Activated naive CD8-positive, alpha-beta T cell treated with anti-CD3 and anti-CD28 coated beads, Interleukin-2, amount 50 U/mL, for 24 hours (primary cell): ENCODE measurements around the gene DKK1.

Experiments used
- ATAC-seq: fragments of 150-1000 bp; cut with Tn5 transposase; one replicate; pipeline ENCODE4 v1.10.0; 2021
- DNase-seq: peaks from one replicate; pipeline ENCODE4 v3.0.0; 2021
- H3K27ac Mint-ChIP-seq: one replicate; pipeline ENCODE4 v1.8.0; 2021; ENCODE audit warnings: mild to moderate bottlenecking, mixed read lengths
- H3K27me3 Mint-ChIP-seq: one replicate; pipeline ENCODE4 v1.8.0; 2021; ENCODE audit warnings: mixed read lengths
- H3K36me3 Mint-ChIP-seq: one replicate; pipeline ENCODE4 v1.8.0; 2021; ENCODE audit warnings: low read depth, mixed read lengths
- H3K4me1 Mint-ChIP-seq: one replicate; pipeline ENCODE4 v1.8.0; 2021; ENCODE audit warnings: mixed read lengths
- H3K4me3 Mint-ChIP-seq: one replicate; pipeline ENCODE4 v1.8.0; 2021; ENCODE audit warnings: mild to moderate bottlenecking, moderate library complexity, mixed read lengths
- H3K9me3 Mint-ChIP-seq: one replicate; pipeline ENCODE4 v1.8.0; 2021; ENCODE audit warnings: mixed read lengths

The DKK1 gene

DNA sequence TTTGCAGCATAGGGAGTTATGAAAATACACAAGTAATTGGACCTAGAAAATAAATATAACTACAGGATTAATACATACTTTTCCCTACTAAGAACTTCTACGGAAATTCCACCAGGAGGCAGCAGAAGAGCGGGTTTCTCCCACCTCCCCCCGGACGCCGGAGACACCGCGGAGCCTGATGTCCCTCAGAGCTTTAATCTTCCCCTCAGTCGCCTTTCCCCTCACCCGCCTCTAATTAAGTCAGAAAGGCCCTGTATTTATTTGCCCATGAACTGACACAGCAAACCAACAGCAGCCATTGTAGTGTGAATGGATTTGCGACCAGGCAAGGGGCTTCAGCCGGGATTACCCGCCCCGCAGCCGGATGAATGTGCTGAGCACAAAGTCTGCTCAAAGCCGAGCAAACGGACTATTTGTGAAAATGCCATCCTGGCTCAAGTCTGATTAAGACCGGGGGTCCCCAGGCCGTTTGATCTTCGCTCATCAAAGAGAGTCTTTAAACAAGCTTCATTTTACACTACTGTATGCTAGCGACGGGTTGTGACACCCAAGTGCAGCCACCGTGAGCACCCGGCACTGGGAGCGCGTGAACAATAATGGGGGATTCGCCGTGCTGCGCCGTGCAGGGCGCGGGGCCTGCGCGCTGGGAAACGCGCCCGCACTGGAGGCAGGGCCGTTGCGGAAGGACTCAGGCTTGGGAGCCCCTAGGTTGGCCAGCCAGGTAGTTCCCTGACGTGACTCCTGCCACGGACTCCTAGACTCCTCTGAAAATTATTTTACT lies 5.6 kb upstream of the DKK1 start:
- no peak overlapping the region for H3K27ac Mint-ChIP-seq
- peaks cover 41% of the 10 kb centered on the region for H3K27me3 Mint-ChIP-seq
- peak; percentile 23 for DNase-seq
- ATAC-seq, result no peak
- peaks cover 2% of the 10 kb centered on the region for H3K36me3 Mint-ChIP-seq
- peak overlapping the region; percentile 36 for H3K4me3 Mint-ChIP-seq
- H3K4me1 Mint-ChIP-seq, result peaks cover 8% of the 10 kb centered on the region
- H3K9me3 Mint-ChIP-seq, result peaks cover 6% of the 10 kb centered on the region

DNA sequence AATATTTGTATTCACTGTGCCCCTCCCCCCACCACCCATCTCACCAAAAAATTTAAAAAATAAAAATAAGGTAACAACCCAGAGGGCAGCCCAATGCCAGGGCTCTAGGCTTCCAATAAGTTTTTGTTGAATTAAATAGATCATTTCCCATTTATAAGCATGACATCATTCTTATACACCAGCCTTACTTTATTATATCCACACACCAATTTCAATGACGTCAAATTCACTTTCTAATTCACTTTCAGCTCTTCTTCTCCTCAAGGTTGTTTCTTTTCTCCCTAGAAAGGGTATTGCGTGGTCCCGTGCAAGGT lies 1.2 kb upstream of the DKK1 start:
- Mint-ChIP-seq H3K4me1 (peaks cover 17% of the 10 kb centered on the region), H3K9me3 (peaks cover 6% of the 10 kb centered on the region), H3K27ac (no peak overlapping the region), H3K4me3 (peak overlapping the region; percentile 48), H3K27me3 (peaks cover 65% of the 10 kb centered on the region), H3K36me3 (peaks cover 2% of the 10 kb centered on the region)
- ATAC-seq (no peak), DNase-seq (no peak)

DNA sequence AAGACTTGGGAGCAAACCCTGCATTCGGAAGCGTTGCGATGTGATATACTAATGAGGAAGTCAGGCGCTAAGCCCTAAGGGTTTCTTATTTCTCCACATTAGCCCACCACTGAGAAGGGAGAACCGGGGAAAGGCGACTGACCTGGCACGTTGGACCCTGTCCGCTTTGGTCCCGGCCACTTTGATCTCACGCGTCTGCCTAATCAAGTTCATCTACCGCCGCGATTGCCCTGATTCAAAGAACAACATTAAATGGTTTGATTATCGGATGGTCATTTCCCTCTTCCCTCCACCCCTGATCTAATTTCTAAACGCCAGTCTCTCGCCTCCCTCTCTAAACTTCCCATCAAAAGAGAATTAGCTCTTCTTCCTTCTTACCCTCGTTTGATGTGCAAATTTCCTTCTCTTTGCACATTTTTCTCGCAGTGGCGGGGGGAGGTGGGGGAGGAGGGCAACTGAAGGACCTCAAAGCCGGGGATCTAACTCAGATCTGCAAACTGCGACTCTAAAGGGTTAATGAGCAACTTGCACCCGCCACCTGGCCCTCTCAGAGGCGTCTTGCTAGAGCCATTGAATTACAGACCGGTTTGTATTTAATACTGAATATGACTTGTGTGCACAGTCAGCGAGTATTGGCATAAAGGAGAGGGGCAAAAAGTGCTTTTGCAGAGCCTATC lies 687 bp upstream of the DKK1 start:
- H3K27ac Mint-ChIP-seq, result no peak overlapping the region
- peak overlapping the region; percentile 48 for H3K4me3 Mint-ChIP-seq
- H3K4me1 Mint-ChIP-seq, result peaks cover 17% of the 10 kb centered on the region
- no peak for DNase-seq
- peaks cover 2% of the 10 kb centered on the region for H3K36me3 Mint-ChIP-seq
- no peak for ATAC-seq
- peaks cover 60% of the 10 kb centered on the region for H3K27me3 Mint-ChIP-seq
- peaks cover 6% of the 10 kb centered on the region for H3K9me3 Mint-ChIP-seq

DNA sequence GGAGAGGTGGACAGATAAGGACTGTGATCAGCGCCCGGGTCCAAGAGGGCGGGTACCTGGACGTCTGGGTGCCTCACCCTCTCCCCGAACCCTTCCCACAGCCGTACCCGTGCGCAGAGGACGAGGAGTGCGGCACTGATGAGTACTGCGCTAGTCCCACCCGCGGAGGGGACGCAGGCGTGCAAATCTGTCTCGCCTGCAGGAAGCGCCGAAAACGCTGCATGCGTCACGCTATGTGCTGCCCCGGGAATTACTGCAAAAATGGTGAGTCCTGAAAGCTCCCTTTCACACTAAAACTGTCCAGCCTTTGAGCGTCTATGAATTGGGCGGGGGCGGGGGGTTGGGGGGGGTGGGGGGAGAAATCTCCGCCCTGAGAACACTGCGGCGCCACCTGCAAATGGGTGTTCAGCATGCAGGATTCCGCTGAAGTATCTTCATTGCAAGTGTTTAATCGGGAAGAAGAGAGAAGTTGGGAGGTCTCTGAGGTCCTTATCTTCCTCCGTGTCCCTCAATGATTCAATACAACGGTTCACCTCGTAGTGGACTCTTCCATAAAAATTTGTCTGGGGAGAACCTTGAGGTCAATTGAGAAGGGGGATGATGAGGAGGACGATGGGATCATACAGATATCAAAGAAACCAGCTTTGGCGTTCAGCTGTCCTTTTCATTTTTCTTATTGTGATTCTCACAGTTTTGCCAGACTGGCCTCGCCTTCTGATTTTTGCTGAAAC lies 906 bp downstream of the DKK1 start:
- ATAC-seq, result no peak
- Mint-ChIP-seq H3K27me3 (peaks cover 44% of the 10 kb centered on the region), H3K4me3 (peak overlapping the region; percentile 42), H3K4me1 (peaks cover 15% of the 10 kb centered on the region), H3K9me3 (peaks cover 6% of the 10 kb centered on the region), H3K27ac (no peak overlapping the region), H3K36me3 (peaks cover 2% of the 10 kb centered on the region)
- no peak for DNase-seq

DNA sequence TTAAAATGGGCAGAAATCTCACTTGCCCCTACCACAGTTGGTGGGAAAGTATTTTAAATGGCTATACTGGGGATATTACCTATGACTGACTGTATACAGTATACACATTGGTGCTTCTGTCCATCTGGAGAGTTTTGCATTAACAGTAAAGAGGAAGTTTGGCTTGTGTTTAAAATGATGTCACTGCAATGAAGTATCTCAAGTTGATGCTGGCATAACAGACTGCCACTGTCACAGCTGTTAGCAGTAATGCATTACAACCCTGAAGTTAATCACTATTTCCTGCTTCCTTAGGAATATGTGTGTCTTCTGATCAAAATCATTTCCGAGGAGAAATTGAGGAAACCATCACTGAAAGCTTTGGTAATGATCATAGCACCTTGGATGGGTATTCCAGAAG lies 1.9 kb downstream of the DKK1 start:
- Mint-ChIP-seq H3K27ac (no peak overlapping the region), H3K4me1 (peaks cover 15% of the 10 kb centered on the region), H3K27me3 (peaks cover 38% of the 10 kb centered on the region), H3K9me3 (peaks cover 6% of the 10 kb centered on the region), H3K36me3 (peaks cover 2% of the 10 kb centered on the region), H3K4me3 (no peak overlapping the region)
- no peak for DNase-seq
- ATAC-seq, result no peak

DNA sequence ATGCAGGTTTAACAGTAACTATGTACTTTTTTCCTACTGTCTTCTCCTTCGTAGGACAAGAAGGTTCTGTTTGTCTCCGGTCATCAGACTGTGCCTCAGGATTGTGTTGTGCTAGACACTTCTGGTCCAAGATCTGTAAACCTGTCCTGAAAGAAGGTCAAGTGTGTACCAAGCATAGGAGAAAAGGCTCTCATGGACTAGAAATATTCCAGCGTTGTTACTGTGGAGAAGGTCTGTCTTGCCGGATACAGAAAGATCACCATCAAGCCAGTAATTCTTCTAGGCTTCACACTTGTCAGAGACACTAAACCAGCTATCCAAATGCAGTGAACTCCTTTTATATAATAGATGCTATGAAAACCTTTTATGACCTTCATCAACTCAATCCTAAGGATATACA lies 2.4 kb downstream of the DKK1 start:
- no peak overlapping the region for H3K27ac Mint-ChIP-seq
- no peak for ATAC-seq
- H3K4me3 Mint-ChIP-seq, result no peak overlapping the region
- DNase-seq, result no peak
- H3K4me1 Mint-ChIP-seq, result peaks cover 15% of the 10 kb centered on the region
- peaks cover 38% of the 10 kb centered on the region for H3K27me3 Mint-ChIP-seq
- peaks cover 6% of the 10 kb centered on the region for H3K9me3 Mint-ChIP-seq
- H3K36me3 Mint-ChIP-seq, result peaks cover 2% of the 10 kb centered on the region

DNA sequence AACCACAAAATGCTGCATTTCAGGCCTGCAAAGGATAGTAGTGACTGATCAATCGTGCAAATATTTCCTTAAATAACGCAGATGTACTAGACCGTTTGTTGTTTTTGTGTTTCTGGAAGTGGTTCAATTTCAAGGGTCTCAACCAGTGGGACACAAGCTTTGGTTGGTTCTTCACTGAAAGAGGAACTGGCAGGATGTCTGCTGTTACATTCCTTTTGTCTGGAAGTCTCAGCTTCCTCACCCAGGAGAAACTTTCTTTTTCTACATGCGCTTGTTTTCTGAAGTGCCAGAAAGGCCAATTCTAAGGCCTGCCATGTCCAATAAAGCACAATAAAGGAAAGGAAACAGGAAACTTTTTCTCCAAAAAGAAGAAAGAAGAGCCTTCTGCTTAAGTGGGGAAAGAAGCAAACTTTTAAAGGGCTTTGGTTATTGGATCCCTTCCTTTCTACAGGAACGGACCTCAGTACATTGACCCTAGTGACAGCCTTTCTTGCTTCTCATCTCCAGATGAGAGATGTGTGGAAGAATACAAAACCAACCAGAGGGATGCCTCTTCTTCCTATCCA lies 4.1 kb downstream of the DKK1 start:
- Mint-ChIP-seq H3K27ac (no peak overlapping the region), H3K4me1 (peaks cover 11% of the 10 kb centered on the region), H3K9me3 (peaks cover 2% of the 10 kb centered on the region)

DNA sequence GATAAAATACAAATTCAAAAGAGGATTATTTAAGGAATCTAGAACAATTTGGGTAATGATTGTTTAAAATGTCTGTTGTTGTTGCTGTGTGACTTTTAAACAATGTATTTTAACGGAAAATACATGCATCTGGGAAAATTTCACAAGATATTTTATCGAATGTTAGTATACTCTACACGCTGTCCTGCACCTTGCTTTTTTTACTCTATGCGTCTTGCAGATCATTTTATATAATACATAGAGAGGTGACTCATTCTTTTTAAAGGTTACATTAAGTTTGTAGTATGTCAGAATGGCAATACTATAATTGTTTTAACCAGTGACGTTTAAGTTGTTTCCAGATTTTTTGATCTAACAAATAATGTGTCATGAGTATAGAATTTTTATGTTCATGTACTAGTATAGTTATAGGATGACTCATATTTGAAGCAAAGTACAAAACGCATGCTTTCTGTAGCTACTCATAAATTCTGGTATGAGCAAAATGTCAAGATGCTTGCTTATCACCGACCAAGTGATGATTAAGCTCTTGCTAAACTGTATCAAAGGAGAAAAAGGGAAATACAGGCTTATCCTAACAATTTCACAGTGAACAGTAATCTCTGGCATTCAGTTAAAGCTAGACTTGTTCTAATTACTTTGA lies 4.9 kb downstream of the DKK1 start:
- no peak for DNase-seq
- no peak overlapping the region for H3K27ac Mint-ChIP-seq

More for the DNA sequence above, 4.1 kb downstream of the DKK1 start:
- ATAC-seq, result no peak
- Mint-ChIP-seq H3K27me3 (peaks cover 28% of the 10 kb centered on the region), H3K36me3 (no peaks in the 10 kb centered on the region), H3K4me3 (no peak overlapping the region)
- DNase-seq, result no peak

DNA sequence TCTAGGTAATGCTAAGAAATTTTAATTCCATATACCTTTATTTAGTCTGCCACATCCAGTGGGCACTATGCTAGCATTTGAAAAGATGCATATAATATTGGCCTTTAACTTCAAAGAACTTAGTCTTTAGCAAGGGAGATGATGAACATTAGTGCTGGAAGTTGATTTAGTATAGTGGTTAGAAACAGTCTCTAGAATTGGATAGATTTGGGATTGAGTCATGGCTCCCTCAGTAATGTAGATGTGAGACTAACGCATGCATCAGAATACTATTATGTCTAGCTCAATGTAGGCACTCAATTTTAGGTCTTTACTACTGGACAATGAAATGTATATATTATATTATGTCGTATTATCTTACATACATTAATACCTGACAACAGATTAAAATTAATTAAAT lies 5.8 kb downstream of the DKK1 start:
- no peak for DNase-seq
- Mint-ChIP-seq H3K4me1 (no peaks in the 10 kb centered on the region), H3K36me3 (no peaks in the 10 kb centered on the region)

More for the DNA sequence above, 4.9 kb downstream of the DKK1 start:
- Mint-ChIP-seq H3K4me3 (no peak overlapping the region), H3K9me3 (no peaks in the 10 kb centered on the region), H3K27me3 (peaks cover 21% of the 10 kb centered on the region), H3K36me3 (no peaks in the 10 kb centered on the region), H3K4me1 (peaks cover 5% of the 10 kb centered on the region)
- no peak for ATAC-seq

DNA sequence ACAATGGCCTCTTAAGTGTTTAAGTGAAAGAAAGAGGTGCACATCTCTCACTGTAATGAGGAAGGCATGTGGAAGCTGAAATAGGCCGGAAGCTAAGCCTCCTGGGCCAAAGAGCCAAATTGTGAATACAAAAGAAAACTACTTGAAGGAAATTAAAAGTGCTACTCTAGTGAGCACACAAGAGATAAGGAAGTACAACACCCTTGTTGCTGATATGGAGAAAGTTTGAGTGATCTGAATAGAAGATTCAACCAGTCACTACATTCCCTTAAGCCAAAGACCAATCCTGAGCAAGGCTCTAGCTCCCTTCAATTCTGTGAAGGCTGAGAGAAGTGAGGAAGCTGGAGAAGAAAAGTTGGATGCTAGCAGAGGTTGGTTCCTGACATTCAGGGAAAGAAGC lies 8.2 kb downstream of the DKK1 start:
- Mint-ChIP-seq H3K9me3 (no peaks in the 10 kb centered on the region), H3K4me1 (no peaks in the 10 kb centered on the region), H3K27me3 (no peaks in the 10 kb centered on the region), H3K4me3 (no peak overlapping the region), H3K36me3 (no peaks in the 10 kb centered on the region), H3K27ac (no peak overlapping the region)
- ATAC-seq, result no peak
- no peak for DNase-seq

More for the DNA sequence above, 5.8 kb downstream of the DKK1 start:
- no peak for ATAC-seq
- Mint-ChIP-seq H3K27me3 (peaks cover 12% of the 10 kb centered on the region), H3K27ac (no peak overlapping the region), H3K4me3 (no peak overlapping the region), H3K9me3 (no peaks in the 10 kb centered on the region)

DNA sequence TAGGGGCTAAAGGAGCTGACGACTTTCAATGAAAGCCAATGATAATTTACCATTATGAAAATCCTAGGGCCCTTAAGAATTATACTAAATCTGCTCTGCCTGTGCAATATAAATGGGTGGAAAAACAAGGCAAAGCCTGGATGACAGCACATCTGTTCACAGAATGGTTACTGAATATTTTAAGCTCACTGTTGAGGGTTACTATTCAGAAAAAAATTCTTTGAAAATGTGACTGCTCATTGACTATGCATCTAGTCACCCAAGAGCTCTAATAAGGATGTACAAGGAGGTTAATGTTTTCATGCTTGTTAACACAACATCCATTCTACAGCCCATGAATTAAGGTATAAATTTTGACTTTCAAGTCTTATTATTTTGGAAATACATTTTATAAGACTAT lies 8.9 kb downstream of the DKK1 start:
- H3K4me3 Mint-ChIP-seq, result no peak overlapping the region
- no peaks in the 10 kb centered on the region for H3K36me3 Mint-ChIP-seq
- DNase-seq (no peak), ATAC-seq (no peak)
- H3K4me1 Mint-ChIP-seq, result no peaks in the 10 kb centered on the region
- H3K27ac Mint-ChIP-seq, result no peak overlapping the region
- H3K9me3 Mint-ChIP-seq, result no peaks in the 10 kb centered on the region
- H3K27me3 Mint-ChIP-seq, result no peaks in the 10 kb centered on the region

DNA sequence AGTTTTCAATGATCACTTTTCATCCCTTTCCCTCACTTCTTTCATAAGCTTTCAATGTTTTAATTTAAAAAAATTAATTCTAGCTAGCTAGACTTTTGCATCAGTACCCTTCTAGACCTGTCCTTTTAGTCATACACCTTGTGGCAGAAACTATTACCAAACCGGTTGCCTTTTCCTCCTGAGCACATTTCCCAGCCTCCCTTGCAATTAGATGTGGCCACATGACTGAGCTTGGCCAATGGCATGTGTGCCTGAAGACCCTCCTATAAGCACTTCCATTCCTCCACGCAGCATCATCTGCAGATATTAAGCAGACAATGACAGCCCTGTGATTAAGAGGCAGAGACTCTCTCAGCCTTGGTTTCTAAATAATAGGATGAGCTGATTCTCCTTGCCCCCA lies 12.3 kb downstream of the DKK1 start:
- H3K4me1 Mint-ChIP-seq, result no peaks in the 10 kb centered on the region
- no peak for ATAC-seq

DNA sequence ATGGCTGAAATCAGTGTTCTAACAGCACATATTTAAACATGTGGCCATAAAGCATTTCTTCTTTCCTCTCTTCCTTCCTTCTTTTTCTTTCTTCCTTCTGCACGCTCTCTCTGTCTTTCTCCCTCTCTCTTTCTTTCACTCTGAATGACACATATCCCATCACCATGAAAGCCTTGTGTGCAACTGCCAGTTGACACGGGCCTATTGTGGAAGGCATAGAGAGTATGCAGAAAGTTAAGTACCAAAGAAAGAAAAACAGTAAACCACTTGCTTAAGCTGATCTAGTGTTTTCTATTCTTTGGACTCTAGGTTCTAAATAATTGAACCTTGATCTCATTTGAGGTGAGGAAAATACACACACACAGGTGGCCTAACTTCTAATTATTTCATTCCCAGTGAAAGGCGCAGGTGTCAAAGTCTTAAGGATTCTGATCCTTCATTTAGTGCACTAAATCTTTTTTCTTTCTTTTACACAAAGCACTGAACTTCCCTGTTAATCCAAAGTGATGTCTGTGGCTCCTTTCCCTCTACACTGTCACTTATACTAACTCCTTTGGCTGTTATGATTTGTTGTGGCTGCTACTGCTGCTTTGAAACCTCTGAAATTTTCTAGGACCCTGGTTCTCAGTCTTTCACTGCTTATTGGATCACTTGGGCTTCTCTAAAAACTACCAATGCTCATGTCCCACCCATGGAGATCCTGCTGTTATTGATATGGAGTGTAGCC lies 17.7 kb downstream of the DKK1 start:
- no peak for DNase-seq
- Mint-ChIP-seq H3K36me3 (no peaks in the 10 kb centered on the region), H3K4me1 (no peaks in the 10 kb centered on the region), H3K27ac (no peak overlapping the region), H3K4me3 (no peak overlapping the region), H3K9me3 (no peaks in the 10 kb centered on the region), H3K27me3 (no peaks in the 10 kb centered on the region)
- no peak for ATAC-seq

More for the DNA sequence above, 12.3 kb downstream of the DKK1 start:
- H3K27ac Mint-ChIP-seq, result no peak overlapping the region
- no peaks in the 10 kb centered on the region for H3K36me3 Mint-ChIP-seq
- H3K27me3 Mint-ChIP-seq, result no peaks in the 10 kb centered on the region
- no peak overlapping the region for H3K4me3 Mint-ChIP-seq
- no peaks in the 10 kb centered on the region for H3K9me3 Mint-ChIP-seq
- DNase-seq, result no peak

DNA sequence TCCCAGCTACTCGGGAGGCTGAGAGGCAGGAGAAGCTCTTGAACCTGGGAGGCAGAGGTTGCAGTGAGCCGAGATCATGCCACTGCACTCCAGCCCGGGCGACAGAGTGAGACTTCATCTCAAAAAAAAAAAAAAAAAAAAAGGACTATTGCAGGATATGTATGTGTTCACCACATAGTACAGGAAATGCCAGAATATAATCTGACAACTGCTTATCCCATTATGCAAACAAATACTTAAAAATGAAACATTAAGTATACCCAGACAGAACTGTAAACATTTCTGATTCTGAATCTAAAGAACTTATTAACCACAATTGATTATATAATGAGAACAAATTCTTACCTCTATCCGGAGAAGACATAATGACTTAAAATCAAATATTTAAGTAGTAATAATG lies 18.7 kb downstream of the DKK1 start:
- no peak overlapping the region for H3K4me3 Mint-ChIP-seq
- H3K27ac Mint-ChIP-seq, result no peak overlapping the region
- no peaks in the 10 kb centered on the region for H3K36me3 Mint-ChIP-seq
- no peaks in the 10 kb centered on the region for H3K27me3 Mint-ChIP-seq
- no peaks in the 10 kb centered on the region for H3K9me3 Mint-ChIP-seq
- no peaks in the 10 kb centered on the region for H3K4me1 Mint-ChIP-seq
- no peak for DNase-seq
- no peak for ATAC-seq
